NCI-H2107 treated with DMSO at 0.1 percent for 48 hours (cell line): Measurements from ENCODE around the gene C14orf93.

Experiments used
- DNase-seq: peaks from one replicate; lab custom pipeline; 2025; ENCODE audit not compliant: unreplicated experiment; lab: John Stamatoyannopoulos, UW

Gene C14orf93

GRCh38 chr14:23009939-23010726 lies at the start of gene C14orf93:
TSS of gene C14orf93 (minus strand) at chr14:23010143. CDS start at chr14:22999023, 11,120 bp downstream.
- peak; percentile 87 for DNase-seq

- no peak for DNase-seq
Measured at GRCh38 chr14:23058654-23059504, 48.9 kb upstream of the C14orf93 start.

GRCh38 chr14:23057757-23058653 lies 48.1 kb upstream of the C14orf93 start:
- DNase-seq: no peak

- DNase-seq: no peak
Measured at GRCh38 chr14:23056956-23057756, 47.2 kb upstream of the C14orf93 start, which contains the start of gene CDH24. TSS of gene CDH24 (minus strand) at chr14:23057520. CDS start at chr14:23055733, 1,787 bp downstream.

GRCh38 chr14:23056145-23056955 lies 46.4 kb upstream of the C14orf93 start:
- DNase-seq: no peak

GRCh38 chr14:23055621-23056144 lies 45.7 kb upstream of the C14orf93 start:
- DNase-seq: no peak

GRCh38 chr14:23055147-23055550 lies 45.2 kb upstream of the C14orf93 start:
- DNase-seq: no peak

- no peak for DNase-seq
Measured at GRCh38 chr14:23054000-23054811, 44.3 kb upstream of the C14orf93 start.

- DNase-seq: no peak
Measured at GRCh38 chr14:23053426-23053825, 43.5 kb upstream of the C14orf93 start.

- DNase-seq: no peak
Measured at GRCh38 chr14:23052671-23053070, 42.7 kb upstream of the C14orf93 start.

GRCh38 chr14:23052182-23052623 lies 42.3 kb upstream of the C14orf93 start:
- no peak for DNase-seq

- DNase-seq: no peak
Measured at GRCh38 chr14:23051141-23052057, 41.5 kb upstream of the C14orf93 start.

- no peak for DNase-seq
Measured at GRCh38 chr14:23049011-23049410, 39.1 kb upstream of the C14orf93 start.

- no peak for DNase-seq
Measured at GRCh38 chr14:23047751-23048693, 38.1 kb upstream of the C14orf93 start.

- DNase-seq: no peak
Measured at GRCh38 chr14:23047034-23047634, 37.2 kb upstream of the C14orf93 start.
